B cell (primary cell): Measurements from ENCODE around the gene AXL.
"Not testable (repeated sequence)": the region's sequence is repeated elsewhere in the genome, so short reads cannot be mapped to it uniquely, and the experiment has no call there.

Experiments
- CTCF ChIP-seq: fragments of 200-600 bp; IDR thresholded peaks from one replicate; pipeline ENCODE4 v1.8.0; 2022; ENCODE audit warnings: antibody characterized with exemption, mild to moderate bottlenecking
- EZH2 ChIP-seq: IDR thresholded peaks from 2 replicates; pipeline ENCODE4 v1.6.1; 2012; ENCODE audit warnings: borderline replicate concordance, low read depth, mild to moderate bottlenecking, moderate library complexity, low read length; ENCODE audit not compliant: insufficient read depth, poor library complexity, severe bottlenecking

GRCh38 chr19:41204338-41204737 is 14.7 kb upstream of the AXL start:
- not testable (repeated sequence) for TF ChIP-seq EZH2
- peak; percentile 77 for TF ChIP-seq CTCF
